ENCODE results near the gene FLT1. TPM values are rescaled to one million over a fixed set of nuclear protein-coding genes. Genes with fewer than 3 reads are reported as not detected.

Gene FLT1
- polyA plus RNA-seq, 2 of the 4 experiments (the other 2 are of a cell fraction) = not detected

GRCh38 chr13:28490061-28490460 lies 4.9 kb downstream of the FLT1 start:
- H3K9me3 ChIP-seq = no peaks in the 10 kb centered on the region
- no peak overlapping the region for H3K27ac ChIP-seq
- no peak overlapping the region for H3K4me2 ChIP-seq
- FAIRE-seq (no peak), DNase-seq (ENCODE audit: low read depth in 1 of 2, low spot score in 1 of 2) (no peak), ATAC-seq (no peak)
- CTCF ChIA-PET = interaction anchor here (0.6 to 1.0 kb wide), 2 partner anchors 13 to 132 kb away, joined by 3 to 4 read pairs; no protein-coding TSS in a partner anchor
- 29% methylated on average over 6 of the region's 6 CpGs for WGBS (ENCODE audit: missing lambda C conversion rate)
- no peak overlapping the region for H3K4me3 ChIP-seq
- TF ChIP-seq RFX5 (IDR thresholded peaks at IDR 0.05) (no peak), RAD21 (conservative IDR thresholded peaks at IDR 0.05 in 1 of 2, IDR thresholded peaks at IDR 0.05 in 1 of 2) (no peak), MAFK (IDR thresholded peaks at IDR 0.05; ENCODE audit: partially characterized antibody) (no peak), HOXB13 (CRISPR knock-in tag; IDR thresholded peaks at IDR 0.05; ENCODE audit: low read depth) (no peak), HES2 (IDR thresholded peaks at IDR 0.05) (no peak), CTCF (IDR thresholded peaks at IDR 0.05) (no peak), HMGXB4 (CRISPR knock-in tag; IDR thresholded peaks at IDR 0.05; ENCODE audit: borderline replicate concordance) (no peak), EHMT2 (IDR thresholded peaks at IDR 0.05; ENCODE audit: low read depth) (no peak), RCOR1 (IDR thresholded peaks at IDR 0.05; ENCODE audit: low read depth, low read length) (no peak), KDM5A (IDR thresholded peaks at IDR 0.05) (no peak), NPAS2 (CRISPR knock-in tag; IDR thresholded peaks at IDR 0.05; ENCODE audit: borderline replicate concordance) (no peak), CBX8 (IDR thresholded peaks at IDR 0.05) (no peak), PHF8 (IDR thresholded peaks at IDR 0.05; ENCODE audit: borderline replicate concordance, low read depth) (no peak)
- POLR2A ChIA-PET = no interaction called here
- no peaks in the 10 kb centered on the region; the same call in 2 of the 3 replicates for H3K4me1 ChIP-seq

GRCh38 chr13:28489524-28489931 lies 5.4 kb downstream of the FLT1 start:
- H3K27ac ChIP-seq = no peak overlapping the region
- CTCF ChIA-PET = interaction anchor here (0.6 to 1.0 kb wide), 2 partner anchors 13 to 132 kb away, joined by 3 to 4 read pairs; no protein-coding TSS in a partner anchor
- FAIRE-seq (no peak), DNase-seq (ENCODE audit: low read depth in 1 of 2, low spot score in 1 of 2) (no peak), ATAC-seq (no peak)
- 37% methylated on average over 5 of the region's 5 CpGs for WGBS (ENCODE audit: missing lambda C conversion rate)
- no peaks in the 10 kb centered on the region for H3K4me1 ChIP-seq
- no peaks in the 10 kb centered on the region for H3K9me3 ChIP-seq
- no peak overlapping the region for H3K4me3 ChIP-seq
- no peak overlapping the region for H3K4me2 ChIP-seq
- TF ChIP-seq ZC3H11A (IDR thresholded peaks at IDR 0.05) = no peak
- no peak for TF ChIP-seq BHLHE40 (IDR thresholded peaks at IDR 0.05; ENCODE audit: low read depth, low read length)
- TF ChIP-seq EHMT2 (IDR thresholded peaks at IDR 0.05; ENCODE audit: low read depth) = no peak
- no peak for TF ChIP-seq REST (IDR thresholded peaks at IDR 0.05)
- no peak for TF ChIP-seq HOXB5 (CRISPR knock-in tag; IDR thresholded peaks at IDR 0.05)
- TF ChIP-seq HOXB13 (CRISPR knock-in tag; IDR thresholded peaks at IDR 0.05; ENCODE audit: low read depth) = no peak
- no peak for TF ChIP-seq NR3C1 (IDR thresholded peaks at IDR 0.05)
- TF ChIP-seq HMGXB4 (CRISPR knock-in tag; IDR thresholded peaks at IDR 0.05; ENCODE audit: borderline replicate concordance) = no peak
- TF ChIP-seq ESRRA (IDR thresholded peaks at IDR 0.05; ENCODE audit: borderline replicate concordance, low read length) = no peak
- no peak for TF ChIP-seq CBX8 (IDR thresholded peaks at IDR 0.05)
- TF ChIP-seq JUN (IDR thresholded peaks at IDR 0.05) = no peak
- no peak for TF ChIP-seq CHD2 (IDR thresholded peaks at IDR 0.05; ENCODE audit: low read length, partially characterized antibody)
- TF ChIP-seq RFX5 (IDR thresholded peaks at IDR 0.05) = no peak
- no peak for TF ChIP-seq KDM5A (IDR thresholded peaks at IDR 0.05)
- TF ChIP-seq CBX2 (IDR thresholded peaks at IDR 0.05; ENCODE audit: borderline replicate concordance, low read depth) = no peak
- no peak for TF ChIP-seq TFCP2L1 (CRISPR knock-in tag; IDR thresholded peaks at IDR 0.05)
- no peak for TF ChIP-seq HES2 (IDR thresholded peaks at IDR 0.05)
- POLR2A ChIA-PET = no interaction called here

Data from A549 (cell line).